ENCODE results near the gene UBA1.

UBA1 gene

DNA sequence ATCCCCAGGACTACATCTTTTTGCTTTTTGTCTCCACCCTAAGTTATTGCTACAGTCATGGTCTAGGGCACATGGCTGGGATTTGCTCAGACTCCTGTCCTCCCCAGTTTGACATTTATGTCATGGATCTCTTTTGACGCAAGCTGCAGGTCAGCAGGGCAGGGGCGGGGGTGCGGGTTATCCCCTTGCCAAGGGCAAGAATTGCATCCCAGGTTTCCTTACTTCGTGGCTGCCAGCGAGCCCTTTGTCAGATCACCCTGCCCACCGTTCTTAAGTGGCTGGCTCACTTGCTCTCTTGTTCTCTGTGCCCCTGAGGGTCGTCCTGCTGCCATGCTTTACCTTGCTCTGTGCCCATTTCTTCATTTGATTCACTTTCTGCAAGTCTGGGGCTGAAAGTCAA lies 21.1 kb upstream of the UBA1 start:
- H3K36me3 ChIP-seq (replicated peaks): peaks cover 17% of the 10 kb centered on the region
- H3K4me3 ChIP-seq (ENCODE audit: low read depth, low read length): no peak overlapping the region
- DNase-seq: no peak
- no peak overlapping the region for H3K27ac ChIP-seq
- TF ChIP-seq, protein P1, sequence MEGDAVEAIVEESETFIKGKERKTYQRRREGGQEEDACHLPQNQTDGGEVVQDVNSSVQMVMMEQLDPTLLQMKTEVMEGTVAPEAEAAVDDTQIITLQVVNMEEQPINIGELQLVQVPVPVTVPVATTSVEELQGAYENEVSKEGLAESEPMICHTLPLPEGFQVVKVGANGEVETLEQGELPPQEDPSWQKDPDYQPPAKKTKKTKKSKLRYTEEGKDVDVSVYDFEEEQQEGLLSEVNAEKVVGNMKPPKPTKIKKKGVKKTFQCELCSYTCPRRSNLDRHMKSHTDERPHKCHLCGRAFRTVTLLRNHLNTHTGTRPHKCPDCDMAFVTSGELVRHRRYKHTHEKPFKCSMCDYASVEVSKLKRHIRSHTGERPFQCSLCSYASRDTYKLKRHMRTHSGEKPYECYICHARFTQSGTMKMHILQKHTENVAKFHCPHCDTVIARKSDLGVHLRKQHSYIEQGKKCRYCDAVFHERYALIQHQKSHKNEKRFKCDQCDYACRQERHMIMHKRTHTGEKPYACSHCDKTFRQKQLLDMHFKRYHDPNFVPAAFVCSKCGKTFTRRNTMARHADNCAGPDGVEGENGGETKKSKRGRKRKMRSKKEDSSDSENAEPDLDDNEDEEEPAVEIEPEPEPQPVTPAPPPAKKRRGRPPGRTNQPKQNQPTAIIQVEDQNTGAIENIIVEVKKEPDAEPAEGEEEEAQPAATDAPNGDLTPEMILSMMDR (IDR thresholded peaks at IDR 0.05; ENCODE audit: low read depth, low read length, missing control alignments): no peak
- no peaks in the 10 kb centered on the region for H3K27me3 ChIP-seq (replicated peaks)
- in situ Hi-C loops (cut with HindIII; ENCODE audit: low pct_ligation_motif_present, low sequenced_read_pairs): no loop called here

DNA sequence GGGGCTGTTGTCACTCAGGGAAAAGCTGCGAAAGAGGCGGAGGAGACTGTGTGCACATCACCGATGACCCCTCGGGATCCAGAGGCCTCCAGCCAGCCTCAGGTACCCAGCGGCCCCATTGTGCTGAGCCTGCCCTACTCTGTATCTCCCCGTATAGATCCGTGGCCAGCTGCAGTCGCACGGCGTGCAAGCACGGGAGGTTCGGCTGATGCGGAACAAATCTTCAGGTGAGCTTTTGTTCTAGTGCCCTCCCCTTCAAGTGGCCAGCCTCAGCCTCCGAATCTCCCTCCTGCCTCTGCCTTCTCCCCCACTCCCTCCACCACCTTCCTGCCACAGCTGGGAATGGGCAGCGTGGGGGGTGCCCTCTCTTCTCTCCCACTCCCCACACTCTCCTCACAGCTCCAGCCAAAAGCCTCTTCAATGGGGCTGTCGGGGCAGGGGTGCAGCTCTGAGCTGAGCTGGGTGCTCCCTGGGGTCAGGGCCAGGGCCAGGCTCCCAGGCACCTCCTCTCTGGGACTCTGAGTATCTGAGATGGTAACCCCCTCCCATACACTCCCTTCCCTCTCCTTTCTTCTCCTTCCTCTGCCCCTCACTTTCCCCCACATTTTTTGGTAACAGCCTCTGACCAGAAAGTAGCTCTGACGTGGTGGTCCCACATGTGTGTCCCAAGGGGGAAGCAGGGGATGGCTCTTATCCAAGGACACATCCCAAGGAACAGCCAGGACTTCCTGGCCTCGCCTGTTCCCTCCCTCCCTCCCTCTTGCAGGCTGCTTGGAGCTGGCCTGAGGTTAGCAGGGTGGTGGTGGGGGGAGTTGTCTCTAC lies 20.4 kb upstream of the UBA1 start:
- DNase-seq: no peak
- H3K27ac ChIP-seq: no peak overlapping the region
- H3K36me3 ChIP-seq (replicated peaks): peaks cover 21% of the 10 kb centered on the region
- TF ChIP-seq, protein P1 (IDR thresholded peaks at IDR 0.05; ENCODE audit: low read depth, low read length, missing control alignments): no peak
- in situ Hi-C loops (cut with HindIII; ENCODE audit: low pct_ligation_motif_present, low sequenced_read_pairs): no loop called here
- no peaks in the 10 kb centered on the region for H3K27me3 ChIP-seq (replicated peaks)
- H3K4me3 ChIP-seq (ENCODE audit: low read depth, low read length): no peak overlapping the region

DNA sequence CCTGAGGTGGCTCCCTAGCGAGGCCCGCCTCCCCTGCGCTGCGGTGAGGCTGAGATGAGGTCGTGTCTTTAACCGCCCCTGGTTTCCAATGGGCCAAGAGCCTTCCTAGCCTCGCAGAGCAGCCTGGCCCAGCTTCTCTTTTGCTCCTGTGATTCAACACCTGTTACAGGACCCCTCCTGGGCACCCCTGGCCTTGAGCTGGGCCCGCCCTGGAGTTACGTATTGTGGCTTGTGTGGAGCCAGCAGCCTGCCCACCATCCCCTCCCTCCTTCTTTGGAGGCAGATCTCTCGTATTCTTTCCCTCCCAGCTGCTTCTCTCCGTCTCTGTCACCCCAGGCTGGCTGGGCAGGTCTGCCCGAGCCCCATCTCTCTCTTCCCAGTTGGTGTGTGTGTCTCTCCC lies 19.3 kb upstream of the UBA1 start:
- in situ Hi-C loops (cut with HindIII; ENCODE audit: low pct_ligation_motif_present, low sequenced_read_pairs): no loop called here
- no peak overlapping the region for H3K27ac ChIP-seq
- H3K27me3 ChIP-seq (replicated peaks): no peaks in the 10 kb centered on the region
- H3K36me3 ChIP-seq (replicated peaks): peaks cover 21% of the 10 kb centered on the region
- no peak overlapping the region for H3K4me3 ChIP-seq (ENCODE audit: low read depth, low read length)
- TF ChIP-seq, protein P1 (IDR thresholded peaks at IDR 0.05; ENCODE audit: low read depth, low read length, missing control alignments): no peak
- no peak for DNase-seq

DNA sequence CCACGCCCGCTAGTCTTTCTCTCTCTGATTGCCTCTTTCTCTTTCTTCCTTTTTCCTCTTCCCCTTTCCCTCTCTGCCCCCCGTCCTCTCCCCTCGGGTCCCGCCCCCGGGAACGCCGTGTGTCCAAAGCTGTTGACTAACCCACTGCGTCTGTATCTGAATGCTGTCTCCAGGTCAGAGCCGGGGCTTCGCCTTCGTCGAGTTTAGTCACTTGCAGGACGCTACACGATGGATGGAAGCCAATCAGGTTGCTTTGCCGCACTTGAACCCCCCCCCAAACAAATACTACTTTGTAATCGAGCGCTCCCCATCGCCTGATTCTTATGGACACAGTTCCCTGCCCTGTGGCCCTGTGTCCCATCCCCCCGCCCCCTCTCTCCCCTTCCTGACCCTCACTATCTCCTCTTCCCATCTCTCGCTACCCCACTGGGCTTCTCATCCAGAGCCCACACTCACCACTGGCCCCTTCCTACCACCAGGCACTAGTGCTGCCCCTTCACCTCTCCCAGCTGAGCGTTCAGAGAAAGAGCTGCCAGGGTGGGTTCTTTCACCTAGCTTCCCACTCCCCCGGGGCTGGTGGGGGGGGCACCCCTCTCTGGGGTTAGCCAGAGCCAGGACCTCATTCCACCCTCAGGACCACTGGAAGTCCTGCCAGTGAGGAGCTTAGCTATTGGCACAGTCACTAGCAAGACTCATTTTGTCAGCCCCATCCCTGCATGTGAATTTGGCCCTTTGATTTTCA lies 18.6 kb upstream of the UBA1 start:
- Histone ChIP-seq H3K27me3 (replicated peaks) (no peaks in the 10 kb centered on the region), H3K27ac (no peak overlapping the region), H3K4me3 (ENCODE audit: low read depth, low read length) (no peak overlapping the region), H3K36me3 (replicated peaks) (peaks cover 25% of the 10 kb centered on the region)
- no peak for DNase-seq
- TF ChIP-seq, protein P1 (IDR thresholded peaks at IDR 0.05; ENCODE audit: low read depth, low read length, missing control alignments): no peak
- in situ Hi-C loops (cut with HindIII; ENCODE audit: low pct_ligation_motif_present, low sequenced_read_pairs): no loop called here

DNA sequence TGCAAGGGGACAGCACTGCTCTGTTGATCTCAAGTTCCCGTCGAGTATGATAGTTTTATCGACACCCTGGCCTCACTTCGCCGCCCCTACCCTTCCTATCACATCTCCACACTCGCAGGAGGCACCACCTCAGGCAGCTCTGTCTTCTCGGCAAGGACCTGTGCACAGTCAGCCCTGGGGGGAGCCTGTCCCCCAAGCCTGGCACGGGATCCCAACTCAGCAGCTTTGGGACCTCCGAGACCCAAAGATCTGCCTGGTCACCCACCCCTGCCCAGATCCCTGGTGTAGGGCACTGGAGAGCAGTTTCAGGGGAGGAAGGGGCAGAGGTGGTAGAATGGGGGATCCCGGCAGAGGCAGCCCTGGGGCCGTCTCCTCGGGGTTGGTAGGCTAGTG lies 18.0 kb upstream of the UBA1 start:
- peaks cover 25% of the 10 kb centered on the region for H3K36me3 ChIP-seq (replicated peaks)
- in situ Hi-C loops (cut with HindIII; ENCODE audit: low pct_ligation_motif_present, low sequenced_read_pairs): no loop called here
- DNase-seq: no peak

More for the DNA sequence above, 18.0 kb upstream of the UBA1 start:
- TF ChIP-seq, protein P1 (IDR thresholded peaks at IDR 0.05; ENCODE audit: low read depth, low read length, missing control alignments): no peak
- no peak overlapping the region for H3K4me3 ChIP-seq (ENCODE audit: low read depth, low read length)
- H3K27me3 ChIP-seq (replicated peaks): no peaks in the 10 kb centered on the region
- H3K27ac ChIP-seq: no peak overlapping the region
